ENCODE data around the gene AAMDC.

AAMDC gene

GRCh38 chr11:77791301-77791700, 29.6 kb upstream of the AAMDC start:
- TF ChIP-seq FOXA1 (IDR thresholded peaks at IDR 0.05) (no peak), ELF4 (IDR thresholded peaks at IDR 0.05) (no peak), L3MBTL2 (conservative IDR thresholded peaks at IDR 0.05) (no peak), TARDBP (IDR thresholded peaks at IDR 0.05) (no peak), FOXK2 (IDR thresholded peaks at IDR 0.05) (no peak), CTBP1 (IDR thresholded peaks at IDR 0.05; ENCODE audit: borderline replicate concordance) (no peak), SP1 (IDR thresholded peaks at IDR 0.05) (no peak), SUZ12 (IDR thresholded peaks at IDR 0.05) (no peak), HDGF (IDR thresholded peaks at IDR 0.05; ENCODE audit: borderline replicate concordance) (no peak), ARNT (IDR thresholded peaks at IDR 0.05) (no peak), PKNOX1 (IDR thresholded peaks at IDR 0.05) (no peak), FOXM1 (IDR thresholded peaks at IDR 0.05; ENCODE audit: borderline replicate concordance) (no peak), NFRKB (IDR thresholded peaks at IDR 0.05) (no peak), BHLHE40 (IDR thresholded peaks at IDR 0.05; ENCODE audit: borderline replicate concordance) (no peak), LEF1 (IDR thresholded peaks at IDR 0.05; ENCODE audit: borderline replicate concordance) (no peak), ZNF384 (IDR thresholded peaks at IDR 0.05) (no peak)
- ChIA-PET CTCF (no interaction called here), POLR2A (no interaction called here)
- no peak for DNase-seq (ENCODE audit: extremely low spot score)

- no peak for DNase-seq (ENCODE audit: extremely low spot score)
- ChIA-PET POLR2A (no interaction called here), CTCF (interaction anchor here (0.7 kb wide), 1 partner anchor 18 kb away, joined by 3 read pairs; no protein-coding TSS in a partner anchor)
- TF ChIP-seq SUZ12 (IDR thresholded peaks at IDR 0.05): no peak
- TF ChIP-seq SP1 (IDR thresholded peaks at IDR 0.05): no peak
- no peak for TF ChIP-seq ARNT (IDR thresholded peaks at IDR 0.05)
- TF ChIP-seq L3MBTL2 (conservative IDR thresholded peaks at IDR 0.05): no peak
- no peak for TF ChIP-seq FOXM1 (IDR thresholded peaks at IDR 0.05; ENCODE audit: borderline replicate concordance)
- TF ChIP-seq ZNF384 (IDR thresholded peaks at IDR 0.05): no peak
- TF ChIP-seq FOXA1 (IDR thresholded peaks at IDR 0.05): no peak
- no peak for TF ChIP-seq PKNOX1 (IDR thresholded peaks at IDR 0.05)
Observed at GRCh38 chr11:77793972-77794371, 27.0 kb upstream of the AAMDC start.

- TF ChIP-seq ZNF384 (IDR thresholded peaks at IDR 0.05) (no peak), FOXM1 (IDR thresholded peaks at IDR 0.05; ENCODE audit: borderline replicate concordance) (no peak), SP1 (IDR thresholded peaks at IDR 0.05) (no peak), ARNT (IDR thresholded peaks at IDR 0.05) (no peak), PKNOX1 (IDR thresholded peaks at IDR 0.05) (no peak), NFRKB (IDR thresholded peaks at IDR 0.05) (no peak), HDGF (IDR thresholded peaks at IDR 0.05; ENCODE audit: borderline replicate concordance) (no peak), CTBP1 (IDR thresholded peaks at IDR 0.05; ENCODE audit: borderline replicate concordance) (no peak), FOXK2 (IDR thresholded peaks at IDR 0.05) (no peak), L3MBTL2 (conservative IDR thresholded peaks at IDR 0.05) (no peak), ELF4 (IDR thresholded peaks at IDR 0.05) (no peak), BHLHE40 (IDR thresholded peaks at IDR 0.05; ENCODE audit: borderline replicate concordance) (no peak), SUZ12 (IDR thresholded peaks at IDR 0.05) (no peak), FOXA1 (IDR thresholded peaks at IDR 0.05) (no peak)
- ChIA-PET POLR2A (no interaction called here), CTCF (no interaction called here)
- no peak for DNase-seq (ENCODE audit: extremely low spot score)
Observed at GRCh38 chr11:77799338-77799737, 21.6 kb upstream of the AAMDC start.

GRCh38 chr11:77800449-77800848, 20.5 kb upstream of the AAMDC start:
- POLR2A ChIA-PET: interaction anchor here (0.7 kb wide), 1 partner anchor 10 kb away, joined by 3 read pairs; no protein-coding TSS in a partner anchor
- no peak for TF ChIP-seq ARNT (IDR thresholded peaks at IDR 0.05)
- no peak for TF ChIP-seq FOXM1 (IDR thresholded peaks at IDR 0.05; ENCODE audit: borderline replicate concordance)
- CTCF ChIA-PET: no interaction called here
- no peak for DNase-seq (ENCODE audit: extremely low spot score)

- TF ChIP-seq ARNT (IDR thresholded peaks at IDR 0.05): no peak
- TF ChIP-seq BHLHE40 (IDR thresholded peaks at IDR 0.05; ENCODE audit: borderline replicate concordance): no peak
- no peak for TF ChIP-seq FOXA1 (IDR thresholded peaks at IDR 0.05)
- ChIA-PET CTCF (no interaction called here), POLR2A (no interaction called here)
- no peak for DNase-seq (ENCODE audit: extremely low spot score)
Observed at GRCh38 chr11:77801477-77801876, 19.5 kb upstream of the AAMDC start.

- TF ChIP-seq FOXK2 (IDR thresholded peaks at IDR 0.05) (no peak), HDGF (IDR thresholded peaks at IDR 0.05; ENCODE audit: borderline replicate concordance) (no peak), ELF4 (IDR thresholded peaks at IDR 0.05) (no peak), CTBP1 (IDR thresholded peaks at IDR 0.05; ENCODE audit: borderline replicate concordance) (no peak), ARNT (IDR thresholded peaks at IDR 0.05) (no peak), FOXA1 (IDR thresholded peaks at IDR 0.05) (no peak), LEF1 (IDR thresholded peaks at IDR 0.05; ENCODE audit: borderline replicate concordance) (no peak), SUZ12 (IDR thresholded peaks at IDR 0.05) (no peak), FOXM1 (IDR thresholded peaks at IDR 0.05; ENCODE audit: borderline replicate concordance) (no peak), ZNF384 (IDR thresholded peaks at IDR 0.05) (no peak), PKNOX1 (IDR thresholded peaks at IDR 0.05) (no peak), SP1 (IDR thresholded peaks at IDR 0.05) (no peak), TARDBP (IDR thresholded peaks at IDR 0.05) (no peak), NFRKB (IDR thresholded peaks at IDR 0.05) (no peak), L3MBTL2 (conservative IDR thresholded peaks at IDR 0.05) (no peak)
- ChIA-PET POLR2A (no interaction called here), CTCF (no interaction called here)
- DNase-seq (ENCODE audit: extremely low spot score): no peak
Observed at GRCh38 chr11:77806415-77806814, 14.5 kb upstream of the AAMDC start.

All from HEK293T (cell line).